Measurements from ENCODE around the gene KCNH2. TPM values are rescaled to one million over a fixed set of nuclear protein-coding genes. Genes with fewer than 3 reads are reported as not detected.
A peak's percentile ranks its signal among the peaks of the same experiment; 100 is the strongest.

KCNH2 gene
- total RNA-seq, 1 donor from 2014 or later = 0.37 TPM

- H3K27me3 Mint-ChIP-seq = peaks cover 53% of the 10 kb centered on the region
- intact Hi-C loops (cut with micrococcal nuclease) = loop anchor here (10.0 kb wide), 1 partner anchor 629 kb away; no protein-coding TSS in a partner anchor
- H3K36me3 Mint-ChIP-seq (ENCODE audit: low read depth) = no peaks in the 10 kb centered on the region
- H3K27ac Mint-ChIP-seq = no peak overlapping the region
- peaks cover 6% of the 10 kb centered on the region for H3K9me3 Mint-ChIP-seq
- peak; percentile 87 for DNase-seq
- H3K4me1 Mint-ChIP-seq = peaks cover 17% of the 10 kb centered on the region
- no peak overlapping the region for H3K4me3 Mint-ChIP-seq
These were observed 5.8 kb upstream of the KCNH2 start for GRCh38 chr7:150983893-150984368.

DNA sequence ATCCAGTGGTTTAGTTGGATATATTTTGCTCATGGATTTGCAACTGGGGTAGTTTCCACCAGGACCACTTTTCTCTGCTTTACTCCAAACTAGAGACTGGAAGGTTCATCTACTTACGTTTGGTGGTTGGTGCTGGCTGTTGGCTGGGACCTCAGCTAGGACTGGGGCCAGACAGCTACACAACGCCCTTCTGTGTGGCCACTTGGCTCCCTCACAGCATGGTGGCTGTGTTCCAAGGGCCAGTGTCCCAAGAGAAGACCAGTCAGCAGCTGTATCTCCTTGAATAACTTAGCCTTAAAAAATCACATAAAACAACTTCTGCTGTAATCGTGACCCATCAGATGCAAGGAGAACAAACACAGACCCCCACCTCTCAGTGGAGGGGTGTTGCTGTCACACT lies 4.2 kb upstream of the KCNH2 start:
- H3K27me3 Mint-ChIP-seq = peaks cover 56% of the 10 kb centered on the region
- peaks cover 15% of the 10 kb centered on the region for H3K4me1 Mint-ChIP-seq
- peaks cover 1% of the 10 kb centered on the region for H3K36me3 Mint-ChIP-seq (ENCODE audit: low read depth)
- no peak overlapping the region for H3K27ac Mint-ChIP-seq
- intact Hi-C loops (cut with micrococcal nuclease) = loop anchor here (10.0 kb wide), 1 partner anchor 628 kb away; no protein-coding TSS in a partner anchor
- H3K9me3 Mint-ChIP-seq = peaks cover 6% of the 10 kb centered on the region
- no peak for DNase-seq
- H3K4me3 Mint-ChIP-seq = no peak overlapping the region

DNA sequence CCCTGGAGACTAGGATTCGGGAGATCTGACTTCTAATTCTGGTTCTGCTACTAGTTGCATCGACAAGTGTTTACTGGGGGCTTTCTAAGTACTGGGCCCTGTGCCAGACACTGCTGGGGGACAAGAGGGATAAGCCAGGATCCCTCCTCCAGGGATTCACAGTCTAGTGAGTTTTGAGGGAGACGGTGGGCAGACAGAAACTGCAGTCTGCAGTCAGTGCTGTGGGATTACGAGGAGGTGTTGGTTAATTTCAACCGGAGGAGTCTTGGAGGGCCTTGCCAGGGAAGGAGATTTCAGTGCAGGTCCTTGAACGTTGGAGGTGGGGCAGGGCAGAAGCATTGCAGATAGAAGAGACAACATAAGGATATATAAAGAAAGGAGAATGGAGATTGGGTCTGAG lies 3.5 kb upstream of the KCNH2 start:
- no peak overlapping the region for H3K27ac Mint-ChIP-seq
- H3K4me1 Mint-ChIP-seq = peaks cover 21% of the 10 kb centered on the region
- H3K27me3 Mint-ChIP-seq = peaks cover 63% of the 10 kb centered on the region
- no peak for DNase-seq
- intact Hi-C loops (cut with micrococcal nuclease) = loop anchor here (10.0 kb wide), 1 partner anchor 627 kb away; no protein-coding TSS in a partner anchor
- H3K4me3 Mint-ChIP-seq = no peak overlapping the region
- peaks cover 6% of the 10 kb centered on the region for H3K9me3 Mint-ChIP-seq
- peaks cover 4% of the 10 kb centered on the region for H3K36me3 Mint-ChIP-seq (ENCODE audit: low read depth)

- Mint-ChIP-seq H3K27me3 (peaks cover 66% of the 10 kb centered on the region), H3K4me3 (no peak overlapping the region), H3K4me1 (peaks cover 15% of the 10 kb centered on the region), H3K27ac (no peak overlapping the region), H3K9me3 (peaks cover 6% of the 10 kb centered on the region), H3K36me3 (ENCODE audit: low read depth) (peaks cover 4% of the 10 kb centered on the region)
- no peak for DNase-seq
- intact Hi-C loops (cut with micrococcal nuclease) = loop anchor here (10.0 kb wide), 1 partner anchor 626 kb away; no protein-coding TSS in a partner anchor
These were observed 2.5 kb upstream of the KCNH2 start for GRCh38 chr7:150980663-150981062.

GRCh38 chr7:150979713-150980390 lies 1.7 kb upstream of the KCNH2 start:
- DNase-seq = no peak
- intact Hi-C loops (cut with micrococcal nuclease) = loop anchor here (5.0 to 10.0 kb wide), 3 partner anchors 32 to 625 kb away; no protein-coding TSS in a partner anchor
- H3K27ac Mint-ChIP-seq = no peak overlapping the region
- H3K4me3 Mint-ChIP-seq = no peak overlapping the region
- peaks cover 19% of the 10 kb centered on the region for H3K4me1 Mint-ChIP-seq
- H3K36me3 Mint-ChIP-seq (ENCODE audit: low read depth) = peaks cover 4% of the 10 kb centered on the region
- peaks cover 64% of the 10 kb centered on the region for H3K27me3 Mint-ChIP-seq
- peaks cover 6% of the 10 kb centered on the region for H3K9me3 Mint-ChIP-seq

DNA sequence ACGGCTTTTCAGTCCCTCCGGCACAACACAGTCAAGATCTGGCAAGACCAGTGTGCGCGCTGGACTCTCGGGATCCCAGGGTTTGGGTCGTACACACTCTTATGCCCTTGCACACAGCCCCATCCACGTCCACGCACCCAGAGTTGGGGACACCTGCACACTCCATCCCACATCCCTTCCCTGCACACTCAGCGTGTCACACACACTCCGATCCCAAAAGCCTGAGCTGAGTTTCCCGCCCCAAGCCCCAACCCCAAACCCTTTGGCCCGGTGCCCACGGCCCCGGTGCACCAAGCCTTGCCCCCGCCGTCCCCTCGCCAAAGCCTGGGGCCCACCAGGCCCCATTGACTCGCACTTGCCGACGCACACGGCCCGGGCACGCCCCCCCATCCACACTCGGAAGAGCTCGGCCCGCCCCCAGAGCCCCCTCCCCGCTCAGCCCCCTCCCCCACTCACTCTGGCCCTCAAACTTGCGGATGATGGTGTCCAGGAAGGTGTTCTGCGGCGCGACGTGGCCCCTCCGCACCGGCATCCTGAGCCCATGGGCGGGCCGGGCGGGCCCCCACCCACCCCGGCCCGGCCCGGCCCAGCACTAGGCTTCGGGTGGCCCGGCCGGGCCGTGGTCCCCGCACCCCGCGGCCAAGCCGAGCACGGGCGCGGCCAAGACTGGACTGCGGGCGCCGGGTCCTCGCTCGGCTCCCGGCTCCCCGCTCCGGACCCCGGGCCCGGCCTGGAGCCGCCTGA lies 567 bp downstream of the KCNH2 start:
- Mint-ChIP-seq H3K4me3 (peak overlapping the region; percentile 85), H3K27ac (no peak overlapping the region), H3K9me3 (no peaks in the 10 kb centered on the region), H3K4me1 (peaks cover 24% of the 10 kb centered on the region), H3K36me3 (ENCODE audit: low read depth) (peaks cover 4% of the 10 kb centered on the region), H3K27me3 (peaks cover 54% of the 10 kb centered on the region)
- intact Hi-C loops (cut with micrococcal nuclease) = loop anchor here (5.0 to 10.0 kb wide), 2 partner anchors 35 to 137 kb away; no protein-coding TSS in a partner anchor
- DNase-seq = no peak

GRCh38 chr7:150976529-150977381 lies 1.4 kb downstream of the KCNH2 start:
- DNase-seq = no peak
- H3K4me1 Mint-ChIP-seq = peaks cover 24% of the 10 kb centered on the region
- intact Hi-C loops (cut with micrococcal nuclease) = loop anchor here (5.0 to 10.0 kb wide), 2 partner anchors 36 to 138 kb away; no protein-coding TSS in a partner anchor
- H3K36me3 Mint-ChIP-seq (ENCODE audit: low read depth) = peaks cover 4% of the 10 kb centered on the region
- peak overlapping the region; percentile 73 for H3K27ac Mint-ChIP-seq
- H3K27me3 Mint-ChIP-seq = peaks cover 47% of the 10 kb centered on the region
- no peaks in the 10 kb centered on the region for H3K9me3 Mint-ChIP-seq
- peak overlapping the region; percentile 85 for H3K4me3 Mint-ChIP-seq

GRCh38 chr7:150975536-150976319 lies 2.4 kb downstream of the KCNH2 start:
- intact Hi-C loops (cut with micrococcal nuclease) = loop anchor here (5.0 to 10.0 kb wide), 2 partner anchors 37 to 139 kb away; no protein-coding TSS in a partner anchor
- DNase-seq = no peak
- peaks cover 4% of the 10 kb centered on the region for H3K36me3 Mint-ChIP-seq (ENCODE audit: low read depth)
- H3K4me3 Mint-ChIP-seq = peak overlapping the region; percentile 78
- H3K27ac Mint-ChIP-seq = no peak overlapping the region
- no peaks in the 10 kb centered on the region for H3K9me3 Mint-ChIP-seq
- peaks cover 24% of the 10 kb centered on the region for H3K4me1 Mint-ChIP-seq
- peaks cover 36% of the 10 kb centered on the region for H3K27me3 Mint-ChIP-seq

- Mint-ChIP-seq H3K36me3 (ENCODE audit: low read depth) (peaks cover 4% of the 10 kb centered on the region), H3K4me3 (peak overlapping the region; percentile 85), H3K27ac (peak overlapping the region; percentile 63), H3K27me3 (peaks cover 29% of the 10 kb centered on the region), H3K9me3 (no peaks in the 10 kb centered on the region), H3K4me1 (peaks cover 24% of the 10 kb centered on the region)
- intact Hi-C loops (cut with micrococcal nuclease) = loop anchor here (1.0 to 10.0 kb wide), 3 partner anchors 12 to 140 kb away; no protein-coding TSS in a partner anchor
- peak; percentile 93 for DNase-seq
These were observed 3.4 kb downstream of the KCNH2 start for GRCh38 chr7:150974468-150975391.

DNA sequence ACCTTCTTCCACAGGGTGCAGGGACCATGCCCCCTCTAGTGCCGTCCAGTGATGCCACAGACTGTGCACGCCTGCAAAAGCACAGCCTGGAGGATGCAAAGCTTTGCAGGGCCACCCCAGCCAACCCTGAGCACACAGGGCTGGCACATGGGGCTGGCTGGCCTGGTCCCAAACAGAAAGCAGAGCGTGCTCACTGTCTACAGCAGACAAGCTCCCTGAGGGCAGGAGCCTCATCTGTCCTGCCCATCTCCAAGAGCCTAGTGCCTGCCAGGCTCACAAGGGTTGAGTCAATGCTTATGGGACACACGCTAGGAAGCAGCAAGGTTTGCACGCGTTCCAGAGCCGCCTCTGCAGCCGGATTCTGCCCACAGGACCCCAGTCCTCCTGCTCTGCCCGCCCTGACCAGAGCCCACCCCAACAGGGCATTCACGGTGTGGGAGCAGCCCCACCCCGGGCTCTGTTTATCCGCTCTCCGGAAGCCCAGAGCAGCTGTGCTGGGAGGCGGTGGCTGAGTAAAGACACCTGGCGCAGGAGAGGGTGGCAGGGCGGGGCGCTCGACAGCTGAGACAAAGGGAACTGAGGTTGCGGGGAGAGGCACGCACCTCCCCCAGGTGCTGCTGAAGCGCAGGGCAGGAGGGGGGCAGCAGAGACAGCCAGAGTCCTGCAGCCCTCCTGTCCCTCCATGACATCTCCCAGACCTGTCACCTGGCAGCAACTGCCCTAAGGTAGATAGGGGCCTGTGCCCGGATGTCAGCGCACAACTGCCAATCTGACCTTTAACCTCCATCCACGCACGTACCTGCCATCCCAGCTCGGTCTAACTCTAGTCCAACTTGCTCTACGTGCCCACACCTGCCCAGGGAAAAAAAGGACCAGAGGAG lies 4.3 kb downstream of the KCNH2 start:
- intact Hi-C loops (cut with micrococcal nuclease) = loop anchor here (1.0 to 10.0 kb wide), 2 partner anchors 12 to 141 kb away; no protein-coding TSS in a partner anchor
- Mint-ChIP-seq H3K4me3 (peak overlapping the region; percentile 85), H3K27ac (peak overlapping the region; percentile 53), H3K4me1 (peaks cover 23% of the 10 kb centered on the region), H3K27me3 (peaks cover 24% of the 10 kb centered on the region), H3K9me3 (no peaks in the 10 kb centered on the region), H3K36me3 (ENCODE audit: low read depth) (peaks cover 4% of the 10 kb centered on the region)
- DNase-seq = peak; percentile 66

DNA sequence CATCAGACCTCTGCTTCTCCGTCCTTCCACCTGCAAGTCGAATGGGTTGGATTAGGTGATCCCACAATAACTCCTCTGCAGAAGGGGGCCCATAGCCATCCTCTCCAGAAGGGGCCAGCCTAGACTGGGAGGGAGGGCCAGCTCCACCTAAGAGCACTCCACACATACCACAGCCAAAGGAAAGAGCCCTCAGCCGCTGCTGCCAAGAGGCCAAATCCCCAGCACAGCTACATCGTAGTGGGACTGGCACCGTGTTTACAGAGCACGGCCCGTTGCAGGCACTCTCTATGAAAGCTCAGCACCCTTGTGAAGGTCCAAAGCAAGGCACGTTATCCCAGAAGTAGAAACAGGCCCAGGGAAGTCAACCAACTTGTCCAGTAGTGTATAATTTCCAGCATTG lies 5.4 kb downstream of the KCNH2 start:
- Mint-ChIP-seq H3K27ac (no peak overlapping the region), H3K27me3 (peaks cover 22% of the 10 kb centered on the region), H3K4me3 (no peak overlapping the region), H3K4me1 (peaks cover 17% of the 10 kb centered on the region), H3K9me3 (no peaks in the 10 kb centered on the region), H3K36me3 (ENCODE audit: low read depth) (peaks cover 3% of the 10 kb centered on the region)
- DNase-seq = no peak
- intact Hi-C loops (cut with micrococcal nuclease) = loop anchor here (10.0 kb wide), 1 partner anchor 142 kb away; no protein-coding TSS in a partner anchor

Data from activated CD4-positive, alpha-beta T cell treated with anti-CD3 and anti-CD28 coated beads, Interleukin-2, amount 10 ng/mL, durations not matched to agents 24 days and 14 days (primary cell).